ENCODE data around the gene ZBTB21. TPM values are rescaled to one million over a fixed set of nuclear protein-coding genes. Genes with fewer than 3 reads are reported as not detected.
A peak's percentile ranks its signal among the peaks of the same experiment; 100 is the strongest.

Gene ZBTB21
- total and polyA plus RNA-seq, 2 of the 4 experiments (the other 2 are of a cell fraction), result 6.8 to 12.0 TPM

- H2BK20ac ChIP-seq (ENCODE audit: low read depth, low read length), result no peak overlapping the region
- no peaks in the 10 kb centered on the region for H3K27me3 ChIP-seq (ENCODE audit: control insufficient read depth, insufficient read depth, low read length)
- intact Hi-C loops (cut with micrococcal nuclease), result no loop called here
- no peak overlapping the region for H3K27ac ChIP-seq (ENCODE audit: insufficient read depth, low read length)
- no peaks in the 10 kb centered on the region for H4K20me1 ChIP-seq (ENCODE audit: insufficient read depth, low read length)
- in situ Hi-C loops (cut with MboI; ENCODE audit: low sequenced_read_pairs), result no loop called here
- dilution Hi-C loops (cut with HindIII; ENCODE audit: low sequenced_read_pairs, unreplicated experiment), result no loop called here
- peaks cover 16% of the 10 kb centered on the region for H3K4me1 ChIP-seq (ENCODE audit: control insufficient read depth, insufficient read depth, low read length)
- H2BK120ac ChIP-seq (ENCODE audit: low read depth, low read length), result no peak overlapping the region
- H3K18ac ChIP-seq (ENCODE audit: low read depth, low read length), result no peak overlapping the region
- H3K4ac ChIP-seq (ENCODE audit: low read depth, low read length), result no peak overlapping the region
- H3K36me3 ChIP-seq (ENCODE audit: control insufficient read depth, insufficient read depth, low read length), result peaks cover 7% of the 10 kb centered on the region
- no peak overlapping the region for H3K23ac ChIP-seq (ENCODE audit: low read depth, low read length)
- no peak overlapping the region for H2BK5ac ChIP-seq (ENCODE audit: low read depth, low read length, poor library complexity, severe bottlenecking)
- H2AK5ac ChIP-seq (ENCODE audit: low read depth, low read length), result no peak overlapping the region; the same call in 1 of the 2 replicates
- no peaks in the 10 kb centered on the region for H3K9me3 ChIP-seq (ENCODE audit: control insufficient read depth, insufficient read depth, low read length)
- H2AK9ac ChIP-seq (replicated peaks; ENCODE audit: low read depth, low read length, poor library complexity), result no peak overlapping the region
- no peak overlapping the region for H4K8ac ChIP-seq (ENCODE audit: low read depth in 2 of 2, low read length in 2 of 2)
- H3K4me2 ChIP-seq (ENCODE audit: low read depth, low read length), result no peak overlapping the region
- H3K79me1 ChIP-seq (ENCODE audit: low read depth in 1 of 2, low read length in 2 of 2), result peaks cover 19 to 60% of the 10 kb centered on the region in 2 experiments
- no TSS peak for BruUV-seq (replicated peaks)
- no peak overlapping the region for H3K9ac ChIP-seq (ENCODE audit: low read depth, low read length)
- no peak overlapping the region for H3K56ac ChIP-seq (ENCODE audit: extremely low read depth, insufficient read depth, low read length)
- ChIA-PET POLR2A (ENCODE audit: unreplicated experiment) (no interaction called here), CTCF (interaction anchor here (0.7 kb wide), 1 partner anchor 96 kb away, joined by 4 read pairs; no protein-coding TSS in a partner anchor)
- peaks cover 21% of the 10 kb centered on the region for H3K9me1 ChIP-seq (ENCODE audit: insufficient read depth, low read length)
- no peak overlapping the region for H3K14ac ChIP-seq (replicated peaks; ENCODE audit: low read depth, low read length)
- peak overlapping the region; percentile 5; the same call in 1 of the 2 replicates for H4K91ac ChIP-seq (ENCODE audit: insufficient read depth, low read depth, low read length)
- ATAC-seq (ENCODE audit: low read depth) (no peak), DNase-seq (no peak)
- H2AFZ ChIP-seq (replicated peaks; ENCODE audit: low read length, poor library complexity), result no peak overlapping the region
- no peak overlapping the region for H3K4me3 ChIP-seq (ENCODE audit: insufficient read depth, low read depth, low read length)
- H4K5ac ChIP-seq (ENCODE audit: low read depth, low read length), result no peak overlapping the region
- WGBS, 2 experiments (ENCODE audit: extremely low coverage in 2 of 2, insufficient read length in 1 of 2), result 100% methylated on average over 1 of the region's 1 CpG; no CpG with 5 or more reads in 1 of the 2 experiments
- TF ChIP-seq NFE2L2 (IDR thresholded peaks at IDR 0.05; ENCODE audit: low read depth, low read length), result peak; percentile 51; the same call in 1 of the 2 replicates
- no peak for TF ChIP-seq CTCF (conservative IDR thresholded peaks at IDR 0.05; ENCODE audit: low read depth, low read length)
- no peak overlapping the region for H2BK15ac ChIP-seq (ENCODE audit: low read depth, low read length)
Measured at GRCh38 chr21:42006765-42007164, 3.4 kb downstream of the ZBTB21 start.
